OCI-LY1 (cell line): Measurements from ENCODE around the gene SLC22A2.

Experiments
- H2AFZ ChIP-seq: fragments of 200-600 bp; sonication (generic), shearing (Covaris generic); 2 replicates; pipeline ENCODE4 v1.6.0; 2014; ENCODE audit warnings: antibody characterized with exemption, mild to moderate bottlenecking, low read length
- H3F3A ChIP-seq: fragments of 200-600 bp; sonication (generic), shearing (Covaris generic); 2 replicates; pipeline ENCODE4 v1.6.0; 2014; ENCODE audit warnings: mild to moderate bottlenecking, antibody characterized with exemption, low read length, moderate library complexity; ENCODE audit not compliant: insufficient read depth
- H3K27ac ChIP-seq: fragments of 200-600 bp; sonication (generic); 2 replicates; pipeline ENCODE4 v1.5.1; 2014; ENCODE audit warnings: low read length, mixed run types, mild to moderate bottlenecking, low read depth; ENCODE audit not compliant: poor library complexity, severe bottlenecking
- H3K27me3 ChIP-seq: fragments of 200-600 bp; sonication (generic); 2 replicates; pipeline ENCODE4 v1.6.0; 2014; ENCODE audit warnings: antibody characterized with exemption, mild to moderate bottlenecking, low read length, moderate library complexity; ENCODE audit not compliant: insufficient read depth
- H3K36me3 ChIP-seq: fragments of 200-600 bp; sonication (generic); 2 replicates; pipeline ENCODE4 v1.6.1; 2014; ENCODE audit warnings: mild to moderate bottlenecking, antibody characterized with exemption, low read length, moderate library complexity, mixed read lengths; ENCODE audit not compliant: insufficient read depth
- H3K4me1 ChIP-seq: fragments of 200-600 bp; sonication (generic); 2 replicates; pipeline ENCODE4 v1.5.1; 2014; ENCODE audit warnings: mild to moderate bottlenecking, low read length, moderate library complexity; ENCODE audit not compliant: insufficient read depth, severe bottlenecking
- H3K4me2 ChIP-seq: fragments of 200-600 bp; sonication (generic), shearing (Covaris generic); 2 replicates; pipeline ENCODE4 v1.6.1; 2014; ENCODE audit warnings: low read length
- H3K4me3 ChIP-seq: fragments of 200-600 bp; sonication (generic); 2 replicates; pipeline ENCODE4 v1.5.1; 2014; ENCODE audit warnings: low read length, low read depth, mild to moderate bottlenecking, mixed read lengths; ENCODE audit not compliant: poor library complexity, severe bottlenecking
- H3K79me2 ChIP-seq: fragments of 200-600 bp; shearing (Covaris generic); 2 replicates; pipeline ENCODE4 v1.6.1; 2016; ENCODE audit warnings: mixed run types, low read length, mixed read lengths; ENCODE audit not compliant: insufficient read depth
- H3K9ac ChIP-seq: fragments of 200-600 bp; sonication (generic), shearing (Covaris generic); 2 replicates; pipeline ENCODE4 v1.6.1; 2014; ENCODE audit warnings: mild to moderate bottlenecking, low read length, mixed read lengths
- H3K9me2 ChIP-seq: fragments of 200-600 bp; sonication (generic), shearing (Covaris generic); 2 replicates; pipeline ENCODE4 v1.6.1; 2014; ENCODE audit warnings: low read depth, mild to moderate bottlenecking, low read length, mixed read lengths
- H3K9me3 ChIP-seq: fragments of 200-600 bp; shearing (Covaris generic); 2 replicates; pipeline ENCODE4 v1.6.1; 2014; ENCODE audit warnings: low read length, mixed read lengths
- H4K20me1 ChIP-seq: fragments of 200-600 bp; sonication (generic), shearing (Covaris generic); 2 replicates; pipeline ENCODE4 v1.6.0; 2016; ENCODE audit warnings: mild to moderate bottlenecking, low read length; ENCODE audit not compliant: insufficient read depth
- EZH2 ChIP-seq: fragments of 200-600 bp; sonication (generic), shearing (Covaris generic); IDR thresholded peaks from 2 replicates; pipeline ENCODE4 v1.8.0; 2017; ENCODE audit warnings: borderline replicate concordance, mixed run types, mild to moderate bottlenecking, antibody characterized with exemption, low read length, moderate library complexity, mixed read lengths
- TF ChIP-seq, protein P1 (sequence below): fragments of 200-600 bp; sonication (generic), shearing (Covaris generic); IDR thresholded peaks from 2 replicates; pipeline ENCODE4 v1.5.1; 2017; ENCODE audit warnings: mild to moderate bottlenecking, antibody characterized with exemption, low read length, moderate library complexity, mixed read lengths

SLC22A2 gene

DNA sequence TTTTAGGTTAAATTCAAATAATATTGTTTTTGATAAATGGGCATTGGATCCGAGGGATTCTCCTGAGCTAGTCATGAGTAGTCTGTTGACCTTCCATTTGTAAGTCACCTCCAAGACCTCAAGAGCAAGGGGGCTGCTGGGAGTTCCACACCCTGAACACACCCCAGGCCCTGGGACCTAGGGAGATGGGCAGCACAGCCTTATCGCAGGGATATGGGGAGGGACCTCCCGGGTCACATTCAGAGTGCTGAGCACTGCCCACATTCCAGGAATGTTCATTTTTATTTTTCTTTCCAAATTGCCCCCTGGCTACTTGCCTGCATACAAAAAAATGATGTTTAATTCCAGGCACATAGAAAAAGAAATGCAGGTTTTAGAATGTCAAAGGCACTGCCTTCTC, 55.5 kb downstream of the SLC22A2 start:
- H3K9me3 ChIP-seq, result no peaks in the 10 kb centered on the region
- H3F3A ChIP-seq, result no peaks in the 10 kb centered on the region
- H3K36me3 ChIP-seq, result no peaks in the 10 kb centered on the region
- H3K4me1 ChIP-seq, result no peaks in the 10 kb centered on the region
- H3K9ac ChIP-seq, result no peak overlapping the region
- H3K27ac ChIP-seq, result no peak overlapping the region
- no peaks in the 10 kb centered on the region for H3K27me3 ChIP-seq
- H2AFZ ChIP-seq, result no peak overlapping the region
- H3K79me2 ChIP-seq, result no peaks in the 10 kb centered on the region
- H3K4me2 ChIP-seq, result no peak overlapping the region
- H3K9me2 ChIP-seq, result no peaks in the 10 kb centered on the region
- H4K20me1 ChIP-seq, result no peaks in the 10 kb centered on the region
- H3K4me3 ChIP-seq, result no peak overlapping the region
- TF ChIP-seq, protein P1, sequence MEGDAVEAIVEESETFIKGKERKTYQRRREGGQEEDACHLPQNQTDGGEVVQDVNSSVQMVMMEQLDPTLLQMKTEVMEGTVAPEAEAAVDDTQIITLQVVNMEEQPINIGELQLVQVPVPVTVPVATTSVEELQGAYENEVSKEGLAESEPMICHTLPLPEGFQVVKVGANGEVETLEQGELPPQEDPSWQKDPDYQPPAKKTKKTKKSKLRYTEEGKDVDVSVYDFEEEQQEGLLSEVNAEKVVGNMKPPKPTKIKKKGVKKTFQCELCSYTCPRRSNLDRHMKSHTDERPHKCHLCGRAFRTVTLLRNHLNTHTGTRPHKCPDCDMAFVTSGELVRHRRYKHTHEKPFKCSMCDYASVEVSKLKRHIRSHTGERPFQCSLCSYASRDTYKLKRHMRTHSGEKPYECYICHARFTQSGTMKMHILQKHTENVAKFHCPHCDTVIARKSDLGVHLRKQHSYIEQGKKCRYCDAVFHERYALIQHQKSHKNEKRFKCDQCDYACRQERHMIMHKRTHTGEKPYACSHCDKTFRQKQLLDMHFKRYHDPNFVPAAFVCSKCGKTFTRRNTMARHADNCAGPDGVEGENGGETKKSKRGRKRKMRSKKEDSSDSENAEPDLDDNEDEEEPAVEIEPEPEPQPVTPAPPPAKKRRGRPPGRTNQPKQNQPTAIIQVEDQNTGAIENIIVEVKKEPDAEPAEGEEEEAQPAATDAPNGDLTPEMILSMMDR, result no peak
- TF ChIP-seq EZH2, result no peak

DNA sequence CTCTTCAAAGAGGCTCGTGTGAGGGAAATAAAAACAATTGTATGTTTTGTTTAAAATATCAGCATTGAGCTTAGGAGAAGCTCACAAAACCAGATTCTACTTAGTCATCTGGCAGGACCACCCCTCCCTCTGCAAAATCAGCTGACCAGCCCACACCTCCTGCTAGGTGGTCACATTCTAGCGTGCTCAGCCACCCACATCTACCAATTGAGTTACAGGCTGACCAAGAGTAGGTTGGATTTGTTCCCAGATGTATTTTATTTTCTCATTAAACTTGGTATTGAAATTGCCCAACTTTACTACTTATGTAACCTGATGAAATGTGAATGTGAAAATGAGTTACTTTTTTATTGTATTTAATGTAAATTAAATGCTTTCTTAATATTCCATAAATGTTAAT, 56.2 kb downstream of the SLC22A2 start:
- no peaks in the 10 kb centered on the region for H3K79me2 ChIP-seq
- no peak overlapping the region for H3K27ac ChIP-seq
- no peak overlapping the region for H3K4me2 ChIP-seq
- no peak overlapping the region for H3K4me3 ChIP-seq
- TF ChIP-seq, protein P1, result no peak
- no peak for TF ChIP-seq EZH2
- H3K9me3 ChIP-seq, result no peaks in the 10 kb centered on the region
- H3K9me2 ChIP-seq, result no peaks in the 10 kb centered on the region
- no peaks in the 10 kb centered on the region for H4K20me1 ChIP-seq
- H2AFZ ChIP-seq, result no peak overlapping the region
- no peaks in the 10 kb centered on the region for H3K27me3 ChIP-seq
- no peaks in the 10 kb centered on the region for H3K4me1 ChIP-seq
- H3K36me3 ChIP-seq, result no peaks in the 10 kb centered on the region
- H3F3A ChIP-seq, result no peaks in the 10 kb centered on the region
- H3K9ac ChIP-seq, result no peak overlapping the region

- Histone ChIP-seq H3K36me3 (no peaks in the 10 kb centered on the region), H2AFZ (no peak overlapping the region), H3K27ac (no peak overlapping the region), H3K4me2 (no peak overlapping the region), H3K4me3 (no peak overlapping the region), H3K9me2 (no peaks in the 10 kb centered on the region), H3F3A (no peaks in the 10 kb centered on the region), H3K9ac (no peak overlapping the region), H3K79me2 (no peaks in the 10 kb centered on the region), H3K4me1 (no peaks in the 10 kb centered on the region), H3K27me3 (no peaks in the 10 kb centered on the region), H4K20me1 (no peaks in the 10 kb centered on the region), H3K9me3 (no peaks in the 10 kb centered on the region)
- TF ChIP-seq, protein P1, result no peak
- TF ChIP-seq EZH2, result no peak
These were observed 57.6 kb downstream of the SLC22A2 start for GRCh38 chr6:160201061-160201460.
